Stimulated activated CD4-positive, alpha-beta T cell treated with anti-CD3 and anti-CD28 coated beads, Interleukin-15, amount 100 ng/mL, for 24 hours (primary cell): Measurements from ENCODE around the gene TNIK.
"Not testable (repeated sequence)": the region's sequence is repeated elsewhere in the genome, so short reads cannot be mapped to it uniquely, and the experiment has no call there.

Source experiments
- DNase-seq: peaks from one replicate; pipeline ENCODE4 v3.0.0-alpha.2; 2020

Gene TNIK

DNA sequence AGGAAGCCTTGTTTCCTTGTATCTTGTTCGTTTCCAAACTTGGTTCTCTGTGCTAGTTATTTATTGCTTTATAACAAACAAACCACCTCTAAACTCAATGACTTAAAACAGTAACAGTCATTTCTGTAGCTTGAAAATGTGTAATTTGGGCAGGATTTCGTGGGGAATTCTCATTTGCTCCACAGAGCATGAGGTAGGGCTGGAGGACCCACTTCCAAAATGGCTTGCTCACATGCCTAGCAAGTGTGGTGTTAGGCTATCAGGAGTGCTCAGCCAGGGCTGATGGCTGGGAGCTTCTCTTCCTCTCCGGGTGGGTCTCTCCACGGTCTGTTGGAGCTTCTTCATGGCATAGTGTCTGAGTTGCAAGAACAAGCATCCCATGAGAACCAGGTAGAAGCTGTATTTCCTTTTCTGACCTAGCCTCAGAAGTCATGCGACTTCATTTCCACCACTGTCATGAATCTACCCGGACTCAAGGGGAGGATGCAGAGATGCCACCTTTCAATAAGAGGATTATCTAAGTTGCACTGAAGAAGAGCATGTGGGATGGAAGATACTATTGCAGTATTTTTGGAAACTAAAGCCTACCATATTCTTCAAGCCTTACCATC, 8.2 kb upstream of the TNIK start:
- no peak for DNase-seq

DNA sequence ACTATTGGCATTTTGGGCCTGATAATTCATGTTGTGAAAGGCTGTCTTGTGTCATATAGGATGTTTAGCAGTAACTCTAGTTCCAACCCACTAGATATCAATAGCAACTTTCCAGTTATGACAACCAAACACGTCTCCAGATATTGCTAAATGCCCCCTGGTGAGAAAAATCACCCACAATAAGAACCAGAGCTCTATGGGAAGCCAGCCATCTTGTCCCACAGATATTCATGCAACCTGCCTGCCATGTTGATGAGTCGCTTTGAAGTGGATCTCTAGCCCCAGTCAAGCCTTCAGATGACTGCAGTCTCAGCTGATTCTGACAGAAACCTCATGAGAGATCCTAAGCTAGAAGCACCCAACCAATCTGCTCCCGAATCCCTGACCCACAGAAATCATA, 5.6 kb upstream of the TNIK start:
- no peak for DNase-seq

DNA sequence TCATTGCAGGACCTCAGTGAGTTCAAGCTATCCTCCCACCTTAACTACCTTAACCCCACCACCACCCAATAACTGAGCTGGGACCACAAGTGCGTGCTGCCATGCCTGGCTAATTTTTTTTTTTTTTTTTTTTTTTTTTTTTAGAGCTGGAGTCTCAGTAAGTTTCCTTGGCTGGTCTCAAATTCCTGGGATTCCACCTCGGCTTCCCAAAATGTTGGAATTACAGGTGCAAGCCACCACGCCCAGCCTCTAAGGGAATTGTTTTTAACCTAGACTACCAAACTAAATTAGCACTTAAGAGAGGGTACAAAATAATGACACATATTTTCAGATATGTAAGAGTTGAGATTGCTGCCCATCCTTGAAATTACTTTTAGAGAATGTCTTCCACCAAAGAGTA, 4.3 kb upstream of the TNIK start:
- no peak for DNase-seq

DNA sequence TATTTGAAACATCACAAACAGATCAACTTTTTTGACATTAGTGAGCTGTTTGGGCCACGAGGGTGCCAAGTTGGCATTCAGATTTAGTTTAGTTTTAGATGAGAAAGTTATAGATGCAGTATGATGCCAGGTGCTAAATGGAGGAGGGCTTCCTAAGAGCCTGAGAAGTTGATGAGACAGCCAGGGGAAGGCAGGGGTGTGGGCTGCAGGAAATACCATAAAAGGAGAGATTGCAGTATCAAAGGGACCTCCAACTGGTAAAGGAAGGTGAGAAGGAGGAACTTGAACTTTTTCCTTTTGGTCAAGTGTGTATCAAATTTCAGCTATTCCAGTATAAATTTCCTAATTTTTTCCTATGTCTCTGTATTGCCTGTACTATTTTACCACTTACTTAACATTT, 2.0 kb upstream of the TNIK start:
- DNase-seq: peak; percentile 30

DNA sequence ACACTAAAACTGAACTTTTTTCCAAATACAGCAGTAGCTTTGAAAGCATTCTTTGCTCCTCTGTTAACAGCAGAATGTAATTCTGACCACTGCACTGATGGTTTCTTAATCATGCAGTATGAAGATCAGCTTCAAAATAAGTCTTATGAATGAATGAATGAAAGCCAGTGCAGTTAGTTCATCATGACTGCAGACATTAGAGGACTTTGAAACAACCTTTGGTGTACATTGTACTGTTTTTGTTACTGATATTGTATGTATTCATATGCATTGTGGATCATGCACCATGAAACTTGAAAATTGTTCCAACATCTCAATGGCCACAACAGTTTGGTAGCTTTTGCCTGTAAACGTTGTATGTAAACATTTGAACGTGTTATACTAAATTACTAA, 1.3 kb upstream of the TNIK start:
- DNase-seq: no peak

DNA sequence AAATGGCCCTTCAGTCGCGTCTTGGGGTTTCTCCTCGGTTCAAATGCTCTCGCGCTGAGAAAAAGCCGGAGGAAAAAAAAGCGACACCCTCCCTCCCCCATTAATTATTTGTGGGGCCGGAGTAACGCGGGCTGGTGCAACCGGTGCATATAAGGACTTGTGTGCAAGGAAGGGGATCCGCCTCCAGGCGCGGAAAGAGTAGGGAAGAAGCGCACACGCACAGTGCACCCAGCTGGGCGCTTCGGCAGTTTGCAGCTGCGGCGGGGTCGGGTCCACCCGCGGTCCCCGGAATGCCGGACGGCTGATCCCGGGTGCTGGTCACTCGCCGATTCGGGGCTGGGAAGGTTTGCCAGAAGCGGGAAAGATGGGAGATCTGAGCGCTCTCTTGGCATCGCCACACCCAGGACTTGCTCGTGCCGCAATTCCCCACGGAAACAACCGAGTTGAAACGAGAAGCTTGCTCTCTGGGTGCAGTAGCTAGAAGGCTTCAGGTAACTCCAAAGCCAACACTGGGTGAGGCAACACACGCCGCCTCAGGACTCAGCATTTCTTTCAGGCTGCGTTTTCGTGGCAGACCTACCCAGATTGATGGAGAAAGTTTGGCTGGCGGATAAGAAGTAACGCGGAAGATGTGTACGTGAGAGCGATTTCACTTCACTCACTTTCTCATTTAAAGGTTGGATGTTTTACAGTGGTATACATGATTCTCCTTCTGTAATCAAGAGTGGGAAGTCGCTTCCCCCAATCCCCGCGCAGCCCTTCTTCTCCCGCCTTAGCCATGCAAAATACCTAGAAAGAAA, 720 bp upstream of the TNIK start:
- DNase-seq: peak; percentile 66

DNA sequence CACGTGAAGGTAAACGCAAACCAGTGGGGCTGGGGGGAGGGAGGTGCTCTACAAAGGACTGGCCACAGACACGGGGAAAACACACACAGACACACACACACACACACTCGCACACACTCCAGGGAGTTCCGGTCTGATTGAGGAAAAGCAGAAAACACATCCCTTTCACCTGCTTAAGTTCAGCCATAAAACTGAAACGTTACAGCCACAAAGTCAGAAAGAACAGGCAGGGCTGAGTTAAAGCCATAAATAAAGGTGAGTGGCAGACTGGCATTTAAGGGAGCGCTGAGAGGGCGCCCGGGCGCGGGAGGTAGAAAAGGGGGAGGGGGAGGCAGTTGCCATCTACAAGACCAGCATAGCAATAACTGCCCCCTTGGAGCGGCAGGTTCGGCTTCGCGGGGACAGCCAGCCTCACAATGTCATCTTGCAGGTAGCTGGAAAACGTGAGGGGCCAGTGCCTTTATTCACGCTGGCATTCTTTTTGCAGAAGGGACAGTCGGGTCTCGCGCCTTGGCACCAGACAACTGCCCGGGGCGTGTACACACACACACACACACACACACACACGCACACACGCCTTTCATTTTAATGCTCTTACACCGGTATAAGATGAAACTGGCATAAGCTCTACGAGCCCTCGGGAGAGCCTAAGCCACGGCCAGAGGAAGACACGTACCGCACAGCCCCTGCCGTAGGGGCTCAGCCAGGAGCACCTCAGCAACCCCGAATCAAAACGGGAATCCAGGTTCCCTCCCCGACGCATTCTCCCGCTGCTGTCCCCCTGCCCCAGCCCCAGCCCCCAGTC, 866 bp downstream of the TNIK start:
- peak; percentile 56 for DNase-seq

DNA sequence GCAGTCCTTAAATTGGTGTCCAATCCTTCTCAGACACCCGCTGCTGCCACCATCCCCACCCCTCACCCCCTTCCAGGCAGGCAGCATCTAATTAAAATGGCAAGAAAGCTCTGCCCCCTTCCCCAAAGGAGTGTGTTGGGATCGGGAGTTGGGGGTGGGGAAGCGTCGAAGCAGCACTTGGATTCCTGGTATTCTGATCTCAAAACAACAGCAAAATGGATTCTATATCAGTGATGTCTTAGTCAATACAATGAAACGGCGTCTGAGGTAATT, 1.4 kb downstream of the TNIK start:
- peak; percentile 21 for DNase-seq

DNA sequence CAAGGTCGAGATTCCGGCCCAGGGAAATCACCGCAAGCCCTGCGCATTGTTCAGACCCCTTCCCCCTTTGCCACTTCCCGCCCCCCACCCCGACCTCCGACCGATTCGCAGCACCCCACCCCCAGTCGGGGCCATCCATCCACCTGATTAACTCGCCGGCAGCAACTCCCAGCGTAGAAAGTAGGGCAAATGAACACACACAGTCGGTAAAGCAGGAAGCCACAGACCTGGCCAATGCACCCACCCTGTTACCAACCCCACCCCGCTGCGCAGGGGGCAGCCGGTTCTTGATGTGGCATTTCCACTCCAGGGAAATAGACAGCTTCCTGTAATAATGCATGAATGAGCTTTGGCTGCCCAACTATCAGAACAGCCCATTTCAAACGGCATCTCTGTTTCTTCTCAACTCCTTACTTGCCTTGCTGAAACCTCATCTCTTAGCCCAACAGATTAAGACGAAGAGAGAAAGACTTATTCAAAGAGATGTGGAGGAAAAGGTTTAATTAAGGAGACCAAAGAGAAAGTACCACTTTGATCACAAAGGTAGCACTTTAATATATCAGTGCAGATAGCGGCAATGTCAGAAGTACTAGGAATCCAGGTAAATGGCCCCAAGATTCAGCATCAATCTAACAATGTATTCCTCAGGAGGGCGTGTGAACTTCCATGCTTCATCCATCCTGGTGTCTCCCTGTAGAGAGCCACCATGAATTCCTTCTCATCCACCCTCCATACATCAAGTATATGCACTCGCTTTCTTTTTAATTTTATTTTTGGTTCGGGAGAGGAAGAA, 1.9 kb downstream of the TNIK start:
- DNase-seq: peak; percentile 40

DNA sequence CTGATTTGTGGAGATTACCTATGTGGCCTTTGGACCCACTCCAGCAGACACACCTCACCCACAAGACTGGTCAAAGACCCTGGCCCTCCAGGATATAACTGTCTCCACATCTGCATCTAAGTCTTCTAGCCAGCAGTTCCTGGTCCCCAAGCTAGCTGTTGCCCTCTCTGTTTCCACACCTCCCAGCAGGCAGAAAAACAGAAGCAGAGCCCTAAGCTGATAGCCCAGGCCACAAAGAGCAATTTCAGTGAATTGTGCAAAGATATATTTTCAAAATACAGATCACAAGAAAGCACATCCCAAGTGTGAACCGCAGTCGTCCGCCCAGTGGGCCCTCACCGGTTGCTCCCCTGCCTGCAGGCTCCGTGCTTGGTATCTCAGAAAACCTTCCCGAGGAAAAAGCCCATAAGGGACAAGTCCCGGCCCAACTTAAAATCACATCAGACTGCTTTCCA, 2.6 kb downstream of the TNIK start:
- DNase-seq: peak; percentile 15

DNA sequence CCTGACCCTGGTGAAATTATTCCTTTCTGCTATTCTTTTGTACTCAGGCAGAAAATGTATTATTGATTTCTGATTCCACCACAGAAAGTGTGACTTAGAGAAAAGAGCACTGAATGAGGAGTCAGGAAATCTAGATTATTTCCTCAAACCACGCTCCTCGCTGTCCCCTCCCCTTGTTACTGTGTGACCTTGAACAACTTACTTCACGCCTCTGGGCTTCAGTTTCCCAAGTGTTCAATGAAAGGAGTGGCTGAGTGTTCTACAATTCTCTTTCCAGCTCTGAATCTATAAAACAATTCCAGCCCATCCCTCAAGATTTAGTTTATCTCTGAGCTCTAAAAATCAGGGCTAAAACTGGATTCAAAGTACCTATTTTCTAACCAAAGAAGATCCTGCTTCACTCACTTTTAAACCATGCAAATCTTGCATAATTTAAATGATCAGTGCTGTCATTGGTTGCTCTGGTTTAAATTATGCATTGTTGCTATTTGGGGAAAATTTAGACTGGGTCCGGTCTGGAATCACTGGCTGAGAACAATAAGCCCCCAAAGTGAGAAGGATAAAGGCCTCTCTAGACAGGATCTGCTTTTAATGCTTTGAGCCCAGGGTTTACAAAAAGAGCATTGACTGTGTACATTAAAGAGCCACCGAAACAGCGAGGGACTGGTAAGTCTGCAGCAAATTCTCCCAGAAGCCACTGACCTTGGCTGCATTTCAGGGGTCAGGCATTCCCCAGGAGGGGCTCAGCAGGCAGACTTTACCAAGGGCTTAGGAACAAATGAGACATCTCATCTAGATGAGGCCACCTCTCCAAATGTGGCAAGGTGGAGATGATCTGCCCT, 3.2 kb downstream of the TNIK start:
- DNase-seq: no peak

DNA sequence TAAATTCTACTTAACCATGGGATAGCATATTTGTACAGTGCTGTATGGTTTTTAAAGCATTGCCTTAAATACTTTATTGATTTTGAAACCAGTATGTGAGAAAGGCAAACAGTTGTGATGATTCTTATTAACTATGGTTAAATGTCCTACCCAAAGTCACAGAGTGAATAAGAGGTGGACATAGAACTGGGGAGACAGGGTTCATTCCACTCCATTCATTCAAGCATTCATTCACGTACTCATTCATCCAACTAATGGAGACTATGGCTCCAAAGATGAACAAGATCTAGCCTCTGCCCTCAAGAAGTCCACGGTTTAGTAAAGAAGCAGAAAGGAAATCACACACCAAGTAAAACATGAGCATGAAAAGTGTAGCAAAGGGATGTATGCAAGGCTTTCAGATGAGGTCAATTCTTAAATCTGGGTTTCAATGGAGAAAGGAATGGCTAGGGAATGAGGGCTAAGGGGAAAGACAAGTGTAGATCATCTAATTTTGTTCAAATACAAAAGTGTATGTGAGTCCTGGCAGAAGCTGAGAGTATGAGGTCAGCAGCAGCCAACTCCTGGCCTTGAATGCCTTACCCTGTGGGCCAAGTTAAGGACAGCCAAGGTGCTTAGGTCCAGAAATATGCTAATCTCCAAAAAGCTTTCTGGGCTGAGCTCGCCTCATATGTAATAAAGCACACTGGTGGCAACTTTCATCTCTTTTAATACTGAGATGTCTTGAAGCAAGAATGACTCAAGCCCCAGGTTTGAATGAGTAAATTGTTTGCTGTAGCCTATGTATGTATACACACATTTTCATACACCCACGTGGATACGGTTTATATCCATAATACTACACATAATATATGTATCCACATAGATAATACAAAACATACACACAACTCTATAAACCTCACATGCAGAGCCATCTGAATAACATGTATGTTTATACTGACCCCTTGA, 4.3 kb downstream of the TNIK start:
- DNase-seq: no peak

DNA sequence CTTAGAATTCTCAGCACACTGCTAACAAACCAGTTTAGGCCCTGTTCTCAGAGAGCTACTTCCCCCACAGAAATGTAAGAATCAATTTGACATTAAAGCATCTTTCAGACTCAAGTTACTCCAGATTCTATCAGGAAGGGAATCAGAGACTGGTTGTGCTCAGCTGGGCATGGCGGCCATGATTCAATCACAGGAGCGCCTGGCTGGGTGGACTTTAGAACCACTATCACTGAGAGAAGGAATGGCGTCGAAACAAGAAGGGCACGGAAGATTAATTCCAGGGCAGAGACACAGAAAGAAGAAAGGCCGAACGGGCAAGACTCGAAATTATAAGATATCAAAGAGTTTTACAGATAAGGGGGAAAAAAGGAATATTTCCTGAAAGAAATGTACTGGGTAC, 6.2 kb downstream of the TNIK start:
- DNase-seq: no peak

DNA sequence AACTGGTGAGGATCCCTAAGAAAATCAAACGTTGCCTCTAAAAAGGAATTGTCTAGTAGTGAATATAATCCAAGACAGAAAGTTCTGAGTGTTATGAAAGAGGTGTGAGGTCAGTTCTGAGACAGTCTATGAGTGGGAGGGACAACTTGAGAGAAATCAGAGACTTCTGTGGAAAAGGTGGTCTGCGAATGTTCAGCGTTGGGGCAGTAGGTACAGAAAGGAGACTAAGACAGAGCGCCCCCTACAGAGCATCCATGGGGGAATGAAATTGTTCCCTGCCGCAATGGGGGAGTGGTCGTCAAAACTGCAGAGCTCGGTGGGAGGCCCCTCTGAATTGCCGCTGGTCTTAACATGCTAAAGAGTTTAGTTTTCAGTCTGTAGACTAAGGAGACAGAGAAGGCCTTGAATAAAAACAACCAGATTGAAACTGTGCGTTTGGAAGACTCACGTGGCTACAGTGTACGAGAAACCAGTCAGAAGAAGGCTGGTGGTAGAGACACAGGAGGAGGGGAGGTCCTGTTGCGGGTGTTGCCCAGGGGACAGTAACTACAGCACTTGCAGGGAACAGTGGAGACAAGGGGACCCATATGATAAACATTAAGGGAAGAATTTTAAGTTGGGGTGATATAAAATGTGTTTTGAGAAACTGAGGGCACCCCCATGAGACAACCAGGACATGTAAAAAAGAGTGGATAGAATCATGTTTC, 6.9 kb downstream of the TNIK start:
- DNase-seq: peak; percentile 7

DNA sequence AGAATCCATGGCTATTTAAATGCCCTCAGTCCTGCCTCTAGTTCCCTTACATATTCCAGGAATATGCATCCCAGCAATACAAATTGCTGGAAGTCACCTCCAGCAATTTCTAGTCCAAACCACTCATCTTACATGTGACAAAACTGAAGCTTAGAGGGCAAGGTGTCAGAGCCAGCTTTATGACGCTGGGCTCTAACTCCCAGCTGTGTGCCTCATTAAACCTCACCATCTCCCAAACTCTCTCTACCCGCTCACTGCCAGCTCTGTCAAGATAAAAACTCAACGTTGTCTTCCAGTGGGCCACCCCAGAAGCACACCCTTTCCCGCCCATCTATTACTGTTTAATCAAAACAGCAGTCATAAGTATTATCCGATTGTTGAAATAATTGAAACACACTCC, 7.9 kb downstream of the TNIK start:
- no peak for DNase-seq

DNA sequence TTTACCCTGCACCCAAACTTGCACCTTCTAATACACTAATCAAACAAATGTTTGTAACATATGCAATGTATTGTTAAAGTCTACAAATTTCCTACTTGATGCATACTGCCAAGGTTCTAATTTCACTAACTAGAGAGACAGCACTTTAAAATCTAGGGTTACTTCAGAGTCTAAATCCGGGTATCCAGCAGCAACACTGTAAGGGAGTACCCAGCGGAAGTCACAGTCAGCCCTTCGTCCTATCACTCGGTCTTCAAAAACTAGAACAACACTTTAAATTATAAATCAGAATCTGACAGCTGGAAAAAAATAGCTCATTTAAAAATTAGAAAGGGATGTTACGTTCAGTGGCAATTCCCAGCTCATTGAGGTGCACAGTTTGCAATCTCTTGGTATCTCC, 8.3 kb downstream of the TNIK start:
- no peak for DNase-seq

DNA sequence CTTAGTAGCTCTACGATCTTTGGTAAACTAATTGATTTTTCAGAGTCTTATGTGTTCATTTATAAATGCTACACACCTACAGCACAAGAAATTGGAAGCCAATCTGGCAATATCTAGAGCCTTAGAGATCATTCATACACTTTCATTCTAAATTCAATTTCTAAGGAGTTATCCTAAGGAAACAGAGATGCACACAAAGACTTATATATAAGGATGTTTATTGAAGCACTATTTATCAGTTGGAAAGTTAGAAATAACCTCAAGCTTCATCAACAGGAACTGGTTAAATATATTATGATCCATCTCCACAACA, 12.7 kb downstream of the TNIK start:
- not testable (repeated sequence) for DNase-seq

DNA sequence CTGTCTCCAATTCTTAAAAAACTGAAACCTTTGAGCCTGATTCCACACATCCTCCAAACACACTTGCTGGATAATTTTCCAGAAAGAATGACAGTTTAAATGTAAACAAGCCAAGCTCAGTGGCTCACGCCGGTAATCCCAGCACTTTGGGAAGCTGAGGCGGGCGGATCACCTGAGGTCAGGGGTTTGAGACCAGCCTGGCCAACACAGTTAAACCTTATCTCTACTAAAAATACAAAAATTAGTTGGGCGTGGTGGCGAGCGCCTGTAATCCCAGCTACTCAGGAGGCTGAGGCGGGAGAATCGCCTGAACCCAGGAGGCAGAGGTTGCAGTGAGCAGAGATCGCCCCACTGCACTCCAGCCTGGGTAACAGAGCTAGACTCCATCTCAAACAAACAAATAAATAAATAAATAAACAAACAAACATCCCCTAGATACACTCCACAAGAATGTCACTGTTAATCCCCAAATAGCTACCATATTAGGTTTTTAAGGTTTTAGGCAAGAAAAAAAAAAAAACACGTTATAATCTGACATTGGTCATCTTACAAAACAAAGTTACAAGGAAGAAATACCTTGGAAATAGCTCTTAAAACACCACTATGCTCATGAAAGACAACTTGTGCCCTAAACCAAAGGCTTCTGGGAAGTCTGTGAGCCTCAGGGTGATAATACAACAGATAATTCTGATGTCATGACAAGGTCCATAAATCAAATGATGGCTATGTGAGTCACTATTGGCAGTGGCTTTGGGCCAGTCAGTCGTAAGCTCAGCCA, 13.2 kb downstream of the TNIK start:
- DNase-seq: no peak

DNA sequence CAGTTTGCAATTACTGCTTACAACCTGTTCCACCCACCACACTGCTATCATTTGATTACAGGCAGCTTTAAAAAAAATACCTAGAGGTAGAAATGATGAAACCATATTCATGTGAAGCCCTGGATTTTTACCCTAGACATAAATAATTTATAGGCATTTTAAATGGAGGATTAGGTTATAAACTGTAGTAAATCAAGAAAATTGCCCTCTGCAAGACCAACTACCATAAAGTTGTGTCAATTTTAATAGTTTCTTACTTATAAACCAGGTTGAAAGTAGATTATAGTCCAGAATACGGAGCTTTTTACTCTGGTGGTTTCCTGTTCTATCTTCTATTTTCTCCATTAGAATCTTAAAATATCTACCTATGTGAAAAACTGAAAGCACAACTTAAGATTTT, 13.9 kb downstream of the TNIK start:
- no peak for DNase-seq
